Activated naive CD4-positive, alpha-beta T cell treated with Interleukin-2 at 50 U/mL for 16 hours (primary cell): ENCODE data around the gene KCNA2.

Experiments used
- DNase-seq: peaks from one replicate; pipeline ENCODE4 v3.0.0-alpha.2; 2020

Gene KCNA2

GRCh38 chr1:110605901-110606656 lies at the start of gene KCNA2:
KCNA2 (minus strand) TSS chr1:110606358; CDS start chr1:110604782, 1,576 bp downstream.
- DNase-seq, result no peak

DNA sequence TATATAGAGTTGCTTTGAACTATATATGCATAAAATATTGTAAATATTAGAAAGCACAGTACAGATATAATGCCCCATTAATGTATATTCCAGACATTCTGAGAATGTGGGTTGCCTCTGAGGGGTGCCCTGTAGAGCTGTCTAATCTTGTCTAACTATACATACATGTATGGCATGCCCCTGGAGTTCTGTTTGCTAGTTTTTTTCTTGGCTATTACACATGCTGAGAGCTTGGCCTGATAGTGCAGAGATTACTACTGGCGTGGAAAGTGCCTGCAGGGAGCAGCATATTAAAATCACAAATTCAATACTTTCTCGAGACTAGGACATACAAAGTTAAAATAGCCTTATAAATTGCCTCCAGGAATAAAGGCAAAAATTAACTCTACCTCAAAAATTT lies 44.5 kb upstream of the KCNA2 start:
- no peak for DNase-seq

- no peak for DNase-seq
Observed at GRCh38 chr1:110648417-110648816, 42.3 kb upstream of the KCNA2 start.

DNA sequence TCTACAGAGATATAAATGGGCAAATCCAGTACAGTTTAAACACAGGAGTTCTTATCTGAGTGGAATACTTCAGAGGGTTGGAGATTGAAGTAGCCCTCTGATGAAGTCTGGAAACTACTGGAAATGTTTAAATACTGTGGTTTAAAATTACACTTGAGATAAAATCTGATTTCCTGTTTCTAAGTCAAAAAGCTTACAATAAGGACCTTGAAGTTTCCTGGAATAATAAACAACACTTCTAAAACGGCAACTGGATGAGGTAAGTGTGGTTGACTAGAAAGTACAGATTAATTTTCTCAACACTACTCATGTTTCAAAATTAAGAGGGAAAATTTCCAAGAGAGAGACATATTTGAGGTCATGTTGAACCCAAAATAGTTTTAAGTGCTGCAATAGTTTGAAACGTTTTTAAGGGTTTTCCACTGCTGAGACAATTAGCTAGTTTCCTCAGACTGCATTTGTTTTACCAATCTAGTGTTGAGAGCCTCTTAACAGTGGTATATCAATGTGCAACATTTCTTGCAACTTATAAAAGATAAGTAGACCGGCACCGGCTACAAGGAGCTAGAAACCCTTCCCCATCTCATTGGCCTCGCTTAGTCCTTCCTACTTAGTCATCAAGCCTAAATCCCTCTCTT lies 41.2 kb upstream of the KCNA2 start:
- DNase-seq, result no peak

GRCh38 chr1:110645821-110646735 lies 39.9 kb upstream of the KCNA2 start:
- no peak for DNase-seq

GRCh38 chr1:110645211-110645610 lies 39.1 kb upstream of the KCNA2 start:
- no peak for DNase-seq

DNA sequence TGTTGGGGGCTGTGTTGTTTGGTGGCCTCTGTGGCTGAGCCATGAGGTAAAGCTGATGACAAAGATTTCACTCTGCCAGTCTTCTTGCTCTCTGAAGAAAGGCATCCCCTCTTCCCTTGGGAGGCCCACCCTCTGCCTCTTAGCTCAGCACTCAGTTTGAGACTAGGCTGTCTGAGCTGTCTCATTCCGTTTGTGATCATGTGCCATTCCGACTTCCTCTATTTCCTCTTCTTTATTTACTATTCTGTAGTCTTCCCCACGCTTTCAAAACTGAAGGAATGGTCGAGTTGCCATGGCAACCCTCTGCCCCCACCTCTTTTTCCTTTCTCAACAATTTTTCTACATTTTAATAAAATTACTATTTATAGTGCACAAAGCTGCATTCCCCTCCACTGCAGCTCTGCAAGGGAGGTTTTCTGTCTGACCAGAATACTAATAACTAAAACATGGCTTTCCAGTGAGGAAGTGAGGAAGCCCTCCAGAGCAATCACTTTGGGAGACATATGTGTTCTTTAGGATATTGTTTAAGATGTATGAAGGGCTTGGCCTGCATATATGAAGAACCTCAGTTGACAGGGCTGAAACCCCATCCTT lies 37.8 kb upstream of the KCNA2 start:
- no peak for DNase-seq

DNA sequence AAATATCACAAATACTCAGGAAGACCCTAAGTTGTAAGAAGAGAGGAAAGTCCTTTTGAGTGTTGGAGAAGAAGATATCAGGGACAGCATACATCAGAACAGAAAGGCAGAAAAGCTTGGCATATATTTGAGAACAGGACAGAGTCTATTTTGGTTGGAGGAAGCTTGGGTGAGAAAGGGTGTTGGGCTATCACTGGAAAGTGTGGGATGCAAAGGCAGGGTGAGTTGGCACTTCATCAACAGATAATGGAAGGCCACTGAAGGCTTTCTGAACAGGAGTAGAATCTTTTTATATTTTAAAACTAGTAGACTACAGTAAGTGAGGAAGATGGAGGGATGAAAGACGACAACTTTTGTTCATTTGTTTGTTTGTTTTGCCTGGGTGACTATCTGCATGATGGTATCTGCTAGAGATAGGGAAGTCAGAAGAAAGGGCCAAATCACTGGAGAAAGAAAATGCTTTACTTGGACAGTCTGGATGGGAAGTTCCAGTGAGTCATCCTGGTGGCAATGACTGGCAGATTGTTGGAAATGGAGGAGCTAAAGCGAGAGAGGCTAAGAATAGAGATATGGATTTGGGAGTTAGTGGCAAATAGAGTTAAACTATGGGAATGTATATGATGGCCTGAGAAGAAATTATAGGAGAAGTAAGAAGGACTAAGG lies 33.7 kb upstream of the KCNA2 start:
- DNase-seq, result no peak

GRCh38 chr1:110638556-110638955 lies 32.4 kb upstream of the KCNA2 start:
- no peak for DNase-seq

DNA sequence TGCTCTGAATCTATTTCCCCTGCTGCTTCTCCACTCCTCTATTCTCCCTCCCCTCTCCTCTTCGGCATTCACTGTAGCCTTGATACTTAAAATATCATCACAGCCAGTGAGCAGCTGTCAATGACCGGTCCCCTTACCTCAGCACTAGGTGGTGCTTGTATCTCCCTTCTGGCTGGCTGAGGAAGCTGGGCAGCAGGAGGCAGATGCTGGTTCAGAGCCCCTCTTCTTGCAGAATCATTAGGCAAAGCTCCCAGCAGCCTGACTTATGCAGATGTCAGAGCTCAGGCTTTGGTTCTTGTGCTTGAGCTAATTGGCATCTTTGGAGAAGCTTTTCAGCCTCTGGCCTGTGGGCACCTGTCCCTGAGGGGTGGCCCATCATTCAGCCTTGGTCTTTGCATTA lies 31.9 kb upstream of the KCNA2 start:
- no peak for DNase-seq

- DNase-seq, result no peak
Observed at GRCh38 chr1:110637475-110637874, 31.3 kb upstream of the KCNA2 start.

DNA sequence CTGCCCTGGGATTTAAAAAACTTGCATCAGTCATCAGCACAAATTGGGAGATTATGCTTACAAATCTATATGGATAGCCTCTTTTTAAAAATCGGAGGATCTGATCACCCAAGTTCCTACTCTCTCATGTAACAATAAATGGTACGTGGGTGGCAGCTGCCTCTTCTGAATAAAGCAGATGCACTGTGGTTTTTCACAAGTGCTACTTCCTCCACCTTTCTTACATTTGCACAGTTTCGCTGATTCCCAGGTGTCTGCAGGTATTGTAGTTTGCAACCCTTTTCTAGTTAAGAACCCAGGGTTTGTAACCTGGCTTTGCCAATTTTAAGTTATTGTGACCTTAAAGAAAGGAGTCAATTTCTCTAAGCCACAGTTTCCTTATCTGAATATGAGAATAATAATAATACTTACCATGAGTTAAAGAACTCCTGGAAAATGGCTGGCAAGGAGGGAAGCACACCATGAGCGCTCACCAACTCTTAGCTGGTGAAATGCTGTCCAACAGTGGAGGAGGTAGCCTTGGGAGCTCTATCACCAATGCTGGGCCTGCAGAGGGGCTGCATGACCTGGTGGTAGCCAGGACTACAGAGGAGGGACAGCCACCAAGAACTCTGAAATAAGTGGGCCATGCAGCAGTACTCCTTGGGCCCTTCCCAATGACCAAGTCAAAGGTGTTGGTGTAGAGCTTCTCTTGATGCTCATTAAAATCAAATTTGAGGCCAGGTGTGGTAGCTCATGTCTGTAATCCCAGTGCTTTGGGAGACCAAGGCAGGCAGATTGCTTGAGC lies 30.2 kb upstream of the KCNA2 start:
- DNase-seq, result no peak

DNA sequence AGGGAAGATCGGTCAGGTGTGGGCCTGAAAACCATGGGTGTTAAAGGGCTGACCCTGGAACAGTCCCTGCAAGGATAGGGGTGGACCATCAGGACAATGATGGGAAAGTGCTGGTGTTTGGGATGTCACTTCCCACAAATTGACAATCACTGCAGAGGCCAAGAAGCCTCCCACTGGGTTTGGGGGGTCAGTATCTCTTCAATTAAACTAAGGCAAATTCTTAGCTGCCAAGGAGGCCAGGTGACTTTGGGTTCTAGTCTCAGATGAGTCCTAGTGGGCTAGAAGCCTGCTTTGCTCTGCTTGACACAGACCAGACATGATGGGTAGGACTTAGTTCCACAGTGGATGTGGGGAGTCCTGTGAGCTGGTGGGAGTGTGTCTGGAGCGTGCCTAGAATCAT lies 29.3 kb upstream of the KCNA2 start:
- DNase-seq, result no peak

DNA sequence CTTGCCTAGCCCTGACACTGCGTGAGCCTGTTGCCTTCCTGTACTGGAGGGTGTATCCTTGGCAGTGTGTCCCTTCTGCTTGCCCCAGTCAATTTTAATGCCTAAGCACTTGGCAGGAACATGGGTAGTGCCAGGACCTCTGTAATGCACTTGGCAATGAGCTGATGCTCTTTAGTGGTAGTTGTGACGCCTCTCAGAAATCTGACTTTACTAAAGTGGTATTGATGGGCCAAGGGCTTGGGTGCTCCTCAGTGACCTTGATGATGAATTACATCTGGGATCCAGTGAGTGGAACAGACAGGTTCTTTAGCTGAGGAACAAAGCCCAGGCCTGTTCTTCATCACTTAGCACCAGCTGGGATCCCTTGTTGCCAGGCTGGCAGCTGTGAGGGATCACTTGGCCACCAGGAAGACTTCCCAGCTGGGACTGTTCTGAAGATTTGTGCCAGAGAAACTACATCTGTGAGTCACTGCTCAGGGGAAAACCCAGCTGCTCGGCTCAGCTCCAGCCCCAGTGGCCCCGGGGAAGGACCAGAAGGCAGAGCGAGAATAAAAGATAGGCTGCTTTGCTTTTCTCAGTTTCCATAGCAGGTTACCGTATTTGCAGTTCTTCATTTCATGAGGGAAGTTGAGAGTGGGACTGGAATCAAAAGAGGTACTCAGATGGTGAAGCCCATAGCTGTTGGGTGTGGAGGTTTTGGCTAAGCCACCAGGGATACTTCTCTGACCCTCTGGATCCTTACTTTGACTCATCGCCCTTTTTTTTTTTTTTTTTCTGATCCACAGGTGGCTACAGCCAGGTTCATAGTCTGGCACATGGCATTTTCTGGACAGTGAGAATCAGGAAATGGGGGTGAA lies 28.5 kb upstream of the KCNA2 start:
- peak; percentile 81 for DNase-seq

- no peak for DNase-seq
Observed at GRCh38 chr1:110634086-110634454, 27.9 kb upstream of the KCNA2 start.

DNA sequence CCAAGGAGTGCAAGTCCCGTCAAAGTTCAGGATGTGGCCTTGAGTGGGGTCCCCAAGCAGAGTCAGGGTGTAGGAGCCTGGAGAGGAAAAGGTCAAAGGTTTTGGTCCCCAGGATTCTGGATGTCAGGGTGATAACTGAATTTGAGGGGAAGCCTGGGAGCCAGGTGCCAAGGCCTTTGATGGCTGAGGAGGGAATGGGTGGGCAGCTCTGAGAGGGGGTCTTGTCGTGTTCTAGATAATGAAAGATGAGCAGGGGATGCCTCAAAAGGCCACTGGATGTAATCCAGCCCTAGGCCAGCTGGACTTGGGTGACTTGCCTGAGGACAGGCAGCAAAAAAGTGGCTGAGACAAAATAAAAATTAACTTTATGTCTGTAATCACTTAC lies 27.5 kb upstream of the KCNA2 start:
- no peak for DNase-seq

DNA sequence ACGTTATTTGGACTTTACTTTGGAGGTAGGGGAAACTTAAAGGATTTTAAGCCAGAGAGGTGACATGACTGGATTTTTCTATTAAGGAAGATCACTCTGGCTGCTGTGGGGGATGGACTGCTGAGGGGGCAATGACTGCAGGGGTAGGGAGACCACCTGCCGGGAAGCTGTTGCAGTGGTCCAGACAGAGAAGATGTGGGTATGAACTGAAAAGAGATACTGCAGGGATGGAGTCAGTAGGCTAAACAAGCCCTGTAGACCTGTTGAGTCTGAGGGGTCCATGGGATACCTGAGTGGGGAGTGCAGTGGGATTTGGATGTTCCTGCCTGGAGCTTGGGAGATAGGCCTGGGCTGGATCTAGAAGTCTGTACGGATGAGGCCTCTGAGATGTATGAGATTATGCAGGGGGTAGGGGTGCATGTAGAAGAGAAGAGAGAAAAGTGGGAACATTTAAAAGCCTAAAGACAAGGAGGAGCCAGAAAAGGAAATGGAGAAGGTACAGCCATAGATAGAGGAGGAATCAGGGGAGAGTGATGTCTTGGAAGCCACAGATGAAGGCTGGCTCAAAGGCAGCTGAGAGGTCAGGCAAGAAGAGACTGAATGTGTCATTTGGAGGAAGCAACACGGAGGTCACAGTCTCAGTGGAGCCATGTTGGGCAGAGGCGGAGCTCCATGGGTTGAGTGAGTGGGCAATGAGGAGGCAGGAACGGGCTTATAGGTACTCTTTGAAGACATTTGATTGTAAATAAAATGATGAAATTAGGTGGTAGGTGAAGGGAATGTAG lies 25.9 kb upstream of the KCNA2 start:
- DNase-seq, result no peak

DNA sequence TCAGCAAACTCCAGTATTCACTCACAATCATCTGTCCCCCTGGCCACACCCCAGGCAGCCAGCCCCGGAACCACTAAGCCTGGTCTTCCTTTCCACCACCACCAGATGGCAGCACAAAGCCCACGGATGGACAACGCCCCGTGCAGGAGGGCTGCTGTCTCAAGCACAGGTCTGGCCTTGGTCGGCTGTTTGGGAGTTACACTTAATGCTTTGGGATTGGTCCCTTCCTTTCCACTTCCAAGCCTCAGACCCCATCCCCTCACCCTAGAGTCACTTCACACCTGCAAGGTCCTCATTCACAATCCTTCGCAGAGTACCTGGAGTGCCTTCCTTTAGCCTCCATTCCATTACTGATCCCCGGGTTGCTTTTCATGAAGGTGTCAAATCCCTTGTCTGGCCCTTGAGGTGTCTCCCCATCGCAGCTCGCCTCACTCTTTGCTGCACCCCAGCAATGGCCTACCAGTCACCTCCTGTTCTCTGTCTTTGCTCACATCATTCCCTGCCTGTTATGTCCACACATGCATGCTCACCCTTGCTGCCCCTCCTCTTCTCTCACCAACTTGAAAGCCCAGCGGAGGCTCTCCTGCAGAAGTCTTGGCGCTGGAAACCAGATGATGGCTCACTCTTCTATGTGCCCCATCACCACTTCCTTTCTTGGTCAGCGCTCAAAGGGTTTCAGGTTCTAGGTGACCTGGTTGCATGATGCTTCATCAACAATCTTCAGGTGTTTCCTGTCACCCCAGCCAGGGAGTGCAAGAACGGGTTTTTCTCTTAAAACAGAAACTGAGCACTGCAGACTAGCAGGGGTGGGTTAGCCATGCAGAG lies 24.9 kb upstream of the KCNA2 start:
- DNase-seq, result peak; percentile 86
